AG04449 (cell line): ENCODE measurements around the gene A4GNT.

Source experiments
- CTCF ChIA-PET: fragments of 350-600 bp; formaldehyde crosslinking; extraction: SDS; loops from one replicate; lab custom pipeline; 2021; ENCODE audit warnings: antibody characterized with exemption; lab: Yijun Ruan, JAX
- POLR2A ChIA-PET: fragments of 400-600, 350-600 bp; formaldehyde crosslinking; extraction: SDS; loops from one replicate; lab custom pipeline; 2020; ENCODE audit warnings: antibody characterized with exemption, inconsistent platforms; lab: Yijun Ruan, JAX
- DNase-seq: peaks from one replicate; pipeline ENCODE4 v3.0.0-alpha.2; 2010; ENCODE audit warnings: low read depth, low spot score
- H3K4me3 ChIP-seq: 2 replicates; pipeline ENCODE4 v1.5.1; 2011; ENCODE audit warnings: low read depth, mild to moderate bottlenecking, control low read depth, low read length
- CTCF ChIP-seq: IDR thresholded peaks from one replicate; pipeline ENCODE4 v1.5.1; 2011; ENCODE audit warnings: mild to moderate bottlenecking, moderate library complexity, low read length, control low read depth, inconsistent platforms; ENCODE audit not compliant: insufficient read depth; ENCODE audit errors: missing control alignments

A4GNT gene

GRCh38 chr3:138114988-138115971 is 16.9 kb downstream of the A4GNT start, which contains the start of gene DZIP1L:
DZIP1L (minus strand) TSS chr3:138115608; CDS start chr3:138103971, 11,637 bp downstream.
- peak; percentile 32 for TF ChIP-seq CTCF
- H3K4me3 ChIP-seq, result peak within 1 kb of the TSS; percentile 95
- CTCF ChIA-PET, result interaction anchor here (0.9 to 12.7 kb wide), 13 partner anchors 10 to 144 kb away, joined by 3 to 626 read pairs (median 4); no protein-coding TSS in a partner anchor
- DNase-seq, result peak; percentile 29
- POLR2A ChIA-PET, result interaction anchor here (0.9 to 1.5 kb wide), 7 partner anchors 10 to 235 kb away, joined by 3 to 15 read pairs (median 4); partner anchors contain the start of gene DBR1

- H3K4me3 ChIP-seq, result peak overlapping the region; percentile 95
- ChIA-PET CTCF (interaction anchor here (1.4 to 12.7 kb wide), 3 partner anchors 13 to 43 kb away, joined by 4 to 626 read pairs (median 7); no protein-coding TSS in a partner anchor), POLR2A (interaction anchor here (1.0 to 1.5 kb wide), 2 partner anchors 11 to 61 kb away, joined by 4 read pairs; partner anchors contain the start of gene DBR1)
- peak; percentile 5 for DNase-seq
- TF ChIP-seq CTCF, result no peak
These were observed 17.7 kb downstream of the A4GNT start for GRCh38 chr3:138114431-138114918.

- ChIA-PET POLR2A (interaction anchor here (1.4 kb wide), 1 partner anchor 31 kb away, joined by 5 read pairs; no protein-coding TSS in a partner anchor), CTCF (interaction anchor here (0.6 to 12.7 kb wide), 4 partner anchors 12 to 42 kb away, joined by 3 to 626 read pairs (median 4); no protein-coding TSS in a partner anchor)
- no peak for DNase-seq
- TF ChIP-seq CTCF, result no peak
- H3K4me3 ChIP-seq, result peak overlapping the region; percentile 9; the same call in 1 of the 2 replicates
These were observed 18.9 kb downstream of the A4GNT start for GRCh38 chr3:138113326-138113725.

GRCh38 chr3:138112362-138112761 is 19.8 kb downstream of the A4GNT start:
- no peak for TF ChIP-seq CTCF
- ChIA-PET CTCF (interaction anchor here (2.0 to 12.7 kb wide), 2 partner anchors 23 to 41 kb away, joined by 4 to 626 read pairs; no protein-coding TSS in a partner anchor), POLR2A (no interaction called here)
- H3K4me3 ChIP-seq, result no peak overlapping the region
- DNase-seq, result no peak

- CTCF ChIA-PET, result interaction anchor here (0.9 to 1.3 kb wide), 2 partner anchors 19 to 63 kb away, joined by 3 to 4 read pairs; no protein-coding TSS in a partner anchor
- no peak for TF ChIP-seq CTCF
- POLR2A ChIA-PET, result no interaction called here
- H3K4me3 ChIP-seq, result no peak overlapping the region
- DNase-seq, result no peak
These were observed 26.6 kb downstream of the A4GNT start for GRCh38 chr3:138105598-138105997.
